Skeletal muscle satellite cell (primary cell): ENCODE data around the gene NTNG1.

Source experiments
- H3K27me3 ChIP-seq: 2 replicates; pipeline ENCODE4 v1.7.0; 2013; ENCODE audit warnings: low read length; ENCODE audit not compliant: control insufficient read depth, insufficient read depth
- H3K36me3 ChIP-seq: 2 replicates; pipeline ENCODE4 v1.7.0; 2013; ENCODE audit warnings: mild to moderate bottlenecking, control low read depth, low read length; ENCODE audit not compliant: insufficient read depth
- H3K4me1 ChIP-seq: 2 replicates; pipeline ENCODE4 v1.7.0; 2013; ENCODE audit warnings: low read length; ENCODE audit not compliant: control insufficient read depth, insufficient read depth
- H3K4me2 ChIP-seq: 2 replicates; pipeline ENCODE4 v1.7.0; 2013; ENCODE audit warnings: mild to moderate bottlenecking, low read length
- H3K4me3 ChIP-seq: 2 replicates; pipeline ENCODE4 v1.7.0; 2013; ENCODE audit warnings: low read length
- H3K9ac ChIP-seq: 2 replicates; pipeline ENCODE4 v1.7.0; 2013; ENCODE audit warnings: mild to moderate bottlenecking, low read depth, low read length, moderate library complexity
- H3K9me3 ChIP-seq: replicated peaks from 2 replicates; pipeline ENCODE4 v1.7.0; 2013; ENCODE audit warnings: mild to moderate bottlenecking, control low read depth, low read length

NTNG1 gene

GRCh38 chr1:107299521-107299920, 158.7 kb downstream of the NTNG1 start:
- no peaks in the 10 kb centered on the region for H3K36me3 ChIP-seq
- no peak overlapping the region for H3K4me3 ChIP-seq
- H3K27me3 ChIP-seq: no peaks in the 10 kb centered on the region
- H3K9ac ChIP-seq: no peak overlapping the region
- H3K4me2 ChIP-seq: no peak overlapping the region
- no peaks in the 10 kb centered on the region for H3K9me3 ChIP-seq
- H3K4me1 ChIP-seq: no peaks in the 10 kb centered on the region

DNA sequence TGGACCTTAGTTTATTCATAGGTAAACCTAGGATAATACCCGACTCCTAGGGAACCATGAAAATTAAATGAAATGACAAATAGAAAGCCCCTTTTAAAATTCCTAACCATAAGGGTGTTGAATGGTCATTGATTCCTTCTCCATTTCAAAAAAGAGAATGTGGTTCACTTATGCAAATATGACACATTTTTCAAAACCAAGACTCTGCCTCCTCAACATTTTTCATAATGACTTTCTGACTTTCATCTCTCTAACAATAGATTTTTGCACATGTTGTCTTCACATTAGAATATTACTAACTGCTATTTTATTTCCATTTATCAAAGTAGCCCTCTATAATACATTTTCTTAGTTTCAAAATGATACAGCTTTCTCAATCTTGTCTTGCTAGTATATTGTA, 169.1 kb downstream of the NTNG1 start:
- Histone ChIP-seq H3K4me2 (no peak overlapping the region), H3K4me1 (no peaks in the 10 kb centered on the region), H3K9ac (no peak overlapping the region), H3K36me3 (no peaks in the 10 kb centered on the region), H3K4me3 (no peak overlapping the region), H3K9me3 (no peaks in the 10 kb centered on the region), H3K27me3 (no peaks in the 10 kb centered on the region)

GRCh38 chr1:107315652-107316051, 174.8 kb downstream of the NTNG1 start:
- no peak overlapping the region for H3K4me3 ChIP-seq
- H3K9ac ChIP-seq: no peak overlapping the region
- H3K4me2 ChIP-seq: no peak overlapping the region
- H3K27me3 ChIP-seq: no peaks in the 10 kb centered on the region
- H3K4me1 ChIP-seq: no peaks in the 10 kb centered on the region
- H3K9me3 ChIP-seq: no peaks in the 10 kb centered on the region
- no peaks in the 10 kb centered on the region for H3K36me3 ChIP-seq

DNA sequence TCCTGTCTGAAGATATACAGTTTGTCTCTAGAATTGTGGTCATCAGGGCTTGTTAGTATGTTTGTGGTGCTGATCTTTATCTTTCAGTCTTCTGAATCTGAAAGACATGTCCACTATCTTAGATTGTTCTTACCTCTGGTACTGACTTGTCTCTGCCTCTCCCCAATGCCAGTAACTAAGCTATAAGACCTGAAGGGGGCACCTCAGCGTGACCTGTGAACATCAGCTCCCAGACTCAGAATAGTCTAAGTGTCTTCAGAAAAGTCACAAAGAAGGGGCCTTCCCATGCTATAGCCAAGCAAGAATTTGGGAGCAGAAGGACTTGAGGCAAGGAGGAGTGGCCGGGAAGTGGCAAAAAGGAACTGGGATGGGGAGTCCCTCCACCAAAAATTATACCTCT, 178.1 kb downstream of the NTNG1 start:
- Histone ChIP-seq H3K4me1 (no peaks in the 10 kb centered on the region), H3K27me3 (no peaks in the 10 kb centered on the region), H3K4me3 (no peak overlapping the region), H3K9me3 (no peaks in the 10 kb centered on the region), H3K4me2 (no peak overlapping the region), H3K36me3 (no peaks in the 10 kb centered on the region), H3K9ac (no peak overlapping the region)

- H3K9ac ChIP-seq: no peak overlapping the region
- no peaks in the 10 kb centered on the region for H3K4me1 ChIP-seq
Observed at GRCh38 chr1:107323784-107324183, 182.9 kb downstream of the NTNG1 start.

DNA sequence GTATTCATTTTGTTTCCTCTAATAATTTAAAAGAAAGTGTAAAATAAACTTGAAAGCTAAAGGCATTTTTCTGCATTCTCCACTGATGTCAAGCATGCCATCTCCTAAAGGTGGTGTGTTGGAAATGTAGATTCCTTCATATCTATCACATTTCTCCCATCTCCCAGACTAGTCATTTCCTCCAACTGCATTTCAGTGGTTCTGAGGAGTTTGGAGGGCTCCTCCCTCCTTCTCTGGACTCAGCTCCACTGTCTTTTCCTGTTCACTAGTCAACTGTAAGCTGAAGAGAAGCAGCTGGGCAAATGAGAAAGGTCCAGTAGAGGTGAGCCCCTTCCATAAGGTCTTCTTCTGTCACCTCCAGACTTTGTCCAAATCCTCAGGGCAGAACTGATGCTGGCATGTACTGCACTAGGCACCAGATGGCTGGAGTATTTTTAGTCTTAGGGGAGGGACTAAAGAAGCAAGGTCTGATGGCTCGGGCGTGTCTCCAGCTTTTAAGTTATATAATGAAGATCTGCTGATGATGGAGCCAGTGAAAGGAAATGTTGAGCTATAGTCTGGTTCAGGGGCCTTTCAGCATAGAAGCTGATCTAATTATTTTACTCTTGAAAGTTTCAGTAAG, 186.1 kb downstream of the NTNG1 start:
- Histone ChIP-seq H3K4me3 (no peak overlapping the region), H3K9me3 (no peaks in the 10 kb centered on the region), H3K4me1 (no peaks in the 10 kb centered on the region), H3K27me3 (no peaks in the 10 kb centered on the region), H3K4me2 (no peak overlapping the region), H3K9ac (no peak overlapping the region), H3K36me3 (no peaks in the 10 kb centered on the region)

More at GRCh38 chr1:107323784-107324183, 182.9 kb downstream of the NTNG1 start:
- H3K9me3 ChIP-seq: no peaks in the 10 kb centered on the region
- H3K4me2 ChIP-seq: no peak overlapping the region
- no peaks in the 10 kb centered on the region for H3K36me3 ChIP-seq
- no peaks in the 10 kb centered on the region for H3K27me3 ChIP-seq
- no peak overlapping the region for H3K4me3 ChIP-seq

DNA sequence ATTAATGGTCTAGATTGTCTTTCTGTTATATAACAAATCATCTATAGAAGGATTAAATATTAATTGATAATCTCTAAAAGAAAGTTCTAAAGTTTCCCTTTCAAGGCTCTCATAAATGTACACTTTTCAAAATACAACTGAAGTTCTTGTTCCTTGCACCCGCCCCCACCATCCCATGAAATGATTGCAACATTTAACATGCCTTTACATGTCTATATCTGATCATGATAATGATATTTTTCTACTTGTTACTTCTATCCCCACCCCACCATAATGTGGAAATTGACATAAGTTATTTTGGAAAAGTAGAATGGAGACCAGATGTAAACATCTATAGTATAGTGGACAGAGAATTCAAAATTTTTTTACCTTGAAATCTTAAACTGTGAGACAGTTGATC, 186.6 kb downstream of the NTNG1 start:
- Histone ChIP-seq H3K9me3 (no peaks in the 10 kb centered on the region), H3K36me3 (no peaks in the 10 kb centered on the region), H3K27me3 (no peaks in the 10 kb centered on the region), H3K4me3 (no peak overlapping the region), H3K4me1 (no peaks in the 10 kb centered on the region), H3K4me2 (no peak overlapping the region), H3K9ac (no peak overlapping the region)

- Histone ChIP-seq H3K9ac (no peak overlapping the region), H3K27me3 (no peaks in the 10 kb centered on the region), H3K4me2 (no peak overlapping the region), H3K36me3 (no peaks in the 10 kb centered on the region), H3K9me3 (no peaks in the 10 kb centered on the region), H3K4me1 (no peaks in the 10 kb centered on the region), H3K4me3 (no peak overlapping the region)
Observed at GRCh38 chr1:107328087-107328486, 187.2 kb downstream of the NTNG1 start.

DNA sequence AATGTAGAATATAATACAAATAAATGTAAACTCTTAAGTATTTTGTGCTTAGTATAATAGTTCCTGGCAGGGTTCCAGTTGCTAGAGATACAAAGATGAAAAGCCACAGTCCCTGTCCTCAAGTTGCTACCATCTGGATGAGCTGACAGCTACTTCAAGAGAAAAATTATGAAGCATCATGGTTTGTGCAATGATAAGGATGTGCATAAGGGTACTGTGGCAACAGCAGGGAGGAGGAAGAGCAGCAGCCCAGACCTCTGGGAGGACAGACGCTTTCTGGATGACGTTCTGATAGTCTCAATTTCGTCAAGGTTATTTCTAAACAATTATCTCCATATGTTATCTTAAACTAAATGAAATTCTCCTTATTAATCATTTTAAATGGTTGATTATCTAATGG, 198.9 kb downstream of the NTNG1 start:
- H3K4me2 ChIP-seq: no peak overlapping the region
- H3K36me3 ChIP-seq: no peaks in the 10 kb centered on the region
- H3K9me3 ChIP-seq: no peaks in the 10 kb centered on the region
- no peak overlapping the region for H3K9ac ChIP-seq
- no peaks in the 10 kb centered on the region for H3K4me1 ChIP-seq
- no peak overlapping the region for H3K4me3 ChIP-seq
- H3K27me3 ChIP-seq: no peaks in the 10 kb centered on the region

GRCh38 chr1:107342316-107342715, 201.5 kb downstream of the NTNG1 start:
- Histone ChIP-seq H3K9ac (no peak overlapping the region), H3K4me1 (no peaks in the 10 kb centered on the region), H3K36me3 (no peaks in the 10 kb centered on the region), H3K27me3 (no peaks in the 10 kb centered on the region), H3K4me3 (no peak overlapping the region), H3K4me2 (no peak overlapping the region), H3K9me3 (no peaks in the 10 kb centered on the region)

DNA sequence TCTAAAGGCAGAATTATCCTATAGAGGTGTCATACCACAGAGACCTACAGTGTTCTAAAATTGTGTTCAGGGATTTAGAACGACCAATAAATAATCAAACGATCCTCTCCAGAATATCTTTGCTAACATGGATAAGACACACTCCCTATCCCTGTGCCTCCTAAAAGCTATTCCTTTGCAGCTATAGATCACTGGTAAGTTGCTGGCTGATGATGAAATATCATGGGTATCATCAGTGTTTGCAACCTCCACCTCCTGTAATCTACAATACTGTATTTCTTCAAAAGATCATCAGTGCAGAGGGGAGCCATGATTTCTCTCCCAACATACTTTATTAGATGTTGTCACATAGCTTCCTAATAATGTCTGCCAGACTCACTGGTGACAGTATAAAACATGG, 201.9 kb downstream of the NTNG1 start:
- Histone ChIP-seq H3K4me2 (no peak overlapping the region), H3K27me3 (no peaks in the 10 kb centered on the region), H3K9ac (no peak overlapping the region), H3K4me1 (no peaks in the 10 kb centered on the region), H3K4me3 (no peak overlapping the region), H3K36me3 (no peaks in the 10 kb centered on the region), H3K9me3 (no peaks in the 10 kb centered on the region)

- Histone ChIP-seq H3K4me2 (no peak overlapping the region), H3K4me3 (no peak overlapping the region)
Observed at GRCh38 chr1:107343601-107344000, 202.8 kb downstream of the NTNG1 start.

More at GRCh38 chr1:107343601-107344000, 202.8 kb downstream of the NTNG1 start:
- Histone ChIP-seq H3K36me3 (no peaks in the 10 kb centered on the region), H3K4me1 (no peaks in the 10 kb centered on the region), H3K27me3 (no peaks in the 10 kb centered on the region), H3K9ac (no peak overlapping the region), H3K9me3 (no peaks in the 10 kb centered on the region)
